Measurements from ENCODE around the gene PDGFB.

PDGFB gene

GRCh38 chr22:39240831-39241793 is 3.7 kb downstream of the PDGFB start:
- peak in 4 of 56 donors; percentile 11 to 40 (median 24) for DNase-seq

GRCh38 chr22:39239561-39240423 is 5.0 kb downstream of the PDGFB start:
- DNase-seq: no peak

- no peak for DNase-seq
Observed at GRCh38 chr22:39238966-39239505, 5.7 kb downstream of the PDGFB start.

DNA sequence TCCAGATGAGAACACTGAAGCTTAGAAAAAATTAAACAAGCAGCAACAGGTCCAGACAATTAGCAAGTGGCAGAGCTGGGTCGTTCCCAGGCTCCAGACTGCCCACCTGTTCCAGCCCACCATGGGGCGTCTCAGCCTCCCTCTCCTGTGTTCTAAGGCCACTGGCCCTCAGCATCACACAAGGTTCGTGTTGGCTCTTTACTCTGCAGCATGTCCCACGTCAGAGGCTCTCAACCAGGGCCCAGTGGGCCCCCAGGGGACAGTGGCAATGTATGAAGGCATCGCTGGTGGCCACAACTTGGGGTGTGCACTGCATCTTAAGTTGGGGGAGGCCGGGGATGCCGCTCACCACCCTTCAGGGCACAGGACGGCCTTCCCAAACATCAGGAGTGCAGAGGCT is 6.2 kb downstream of the PDGFB start:
- DNase-seq: no peak

GRCh38 chr22:39238101-39238466 is 6.7 kb downstream of the PDGFB start:
- no peak for DNase-seq

- peak in 3 of 56 donors; percentile 19 to 46 (median 36) for DNase-seq
Observed at GRCh38 chr22:39237318-39238100, 7.3 kb downstream of the PDGFB start.

- DNase-seq: no peak
Observed at GRCh38 chr22:39236321-39237317, 8.2 kb downstream of the PDGFB start.

DNA sequence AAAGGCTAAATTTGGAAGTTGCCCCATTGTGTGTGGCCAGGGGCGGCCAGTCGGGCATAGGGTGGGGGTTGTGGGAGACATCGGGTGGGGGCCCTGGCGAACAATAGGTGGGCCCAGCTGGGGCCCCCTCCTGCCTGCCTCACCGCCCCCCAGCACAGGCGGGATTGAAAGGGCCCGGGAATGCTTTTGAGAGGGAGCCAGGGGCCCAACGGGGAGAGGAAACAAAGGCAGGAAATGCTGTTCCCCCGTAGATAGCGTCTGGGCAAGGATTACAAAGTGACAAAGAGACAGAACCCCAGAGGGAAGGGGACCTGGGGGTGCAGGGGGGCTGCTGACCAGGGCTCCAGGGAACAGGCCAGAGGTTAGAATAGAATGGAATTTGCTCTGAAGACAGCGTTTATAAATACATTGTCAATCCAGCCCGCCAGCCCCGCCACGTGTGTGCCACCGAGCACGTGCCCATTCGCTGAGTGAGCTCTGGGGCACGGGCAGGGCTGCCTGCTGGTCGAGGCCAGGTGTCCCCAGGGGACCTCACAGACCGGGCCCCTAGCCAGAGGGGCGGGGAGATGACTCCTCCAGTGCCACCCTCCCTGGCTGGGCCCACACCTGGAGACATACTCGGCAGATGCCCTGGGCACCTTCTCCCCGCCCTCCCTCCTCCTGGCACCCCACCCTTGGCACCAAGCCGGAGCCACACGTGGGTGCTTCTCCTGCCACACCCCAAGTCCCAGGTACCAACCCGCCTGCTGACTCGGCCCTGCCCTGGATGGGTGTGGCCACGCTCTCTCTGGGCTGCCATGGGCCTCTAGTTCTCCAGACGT is 9.7 kb downstream of the PDGFB start:
- DNase-seq: no peak

- peak in 1 of 56 donors; percentile 10 for DNase-seq
Observed at GRCh38 chr22:39234472-39234787, 10.4 kb downstream of the PDGFB start.

DNA sequence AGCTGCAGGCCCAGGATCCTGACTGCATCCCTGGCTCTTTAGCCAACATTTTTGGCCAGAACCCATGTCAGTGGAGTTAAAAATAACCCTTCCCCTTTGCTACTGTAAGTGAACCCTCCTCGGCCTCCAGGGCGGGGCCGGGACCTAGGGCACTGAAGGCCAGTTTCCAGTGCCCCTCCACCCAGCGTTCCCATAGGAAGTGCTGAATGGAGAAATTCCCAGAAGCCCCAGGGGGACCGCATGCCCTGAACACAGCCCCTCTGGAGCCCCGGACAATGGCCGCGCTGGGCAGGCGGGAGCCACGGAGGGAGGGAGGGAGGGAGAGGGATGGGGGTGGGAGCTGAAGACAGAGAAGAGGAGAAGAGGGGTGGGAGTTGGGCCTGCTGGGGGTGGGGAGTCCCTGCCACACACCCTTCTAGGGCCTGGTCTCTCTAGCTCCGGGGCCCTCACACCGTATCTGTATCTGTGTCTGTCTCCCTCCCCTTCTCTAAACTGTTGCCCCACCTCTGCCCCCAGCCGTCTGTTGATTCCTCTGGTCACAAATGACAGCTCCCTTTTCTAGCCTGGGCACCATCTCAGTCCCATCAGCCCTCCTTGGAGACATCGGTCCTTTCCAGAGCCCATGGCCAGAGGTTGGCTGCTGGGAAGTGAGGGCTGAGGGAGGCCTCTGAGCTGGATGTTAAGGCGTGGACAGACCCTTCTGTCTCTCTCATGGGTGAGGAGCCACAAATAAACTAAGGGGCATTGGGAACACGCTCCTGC is 10.9 kb downstream of the PDGFB start:
- no peak for DNase-seq

DNA sequence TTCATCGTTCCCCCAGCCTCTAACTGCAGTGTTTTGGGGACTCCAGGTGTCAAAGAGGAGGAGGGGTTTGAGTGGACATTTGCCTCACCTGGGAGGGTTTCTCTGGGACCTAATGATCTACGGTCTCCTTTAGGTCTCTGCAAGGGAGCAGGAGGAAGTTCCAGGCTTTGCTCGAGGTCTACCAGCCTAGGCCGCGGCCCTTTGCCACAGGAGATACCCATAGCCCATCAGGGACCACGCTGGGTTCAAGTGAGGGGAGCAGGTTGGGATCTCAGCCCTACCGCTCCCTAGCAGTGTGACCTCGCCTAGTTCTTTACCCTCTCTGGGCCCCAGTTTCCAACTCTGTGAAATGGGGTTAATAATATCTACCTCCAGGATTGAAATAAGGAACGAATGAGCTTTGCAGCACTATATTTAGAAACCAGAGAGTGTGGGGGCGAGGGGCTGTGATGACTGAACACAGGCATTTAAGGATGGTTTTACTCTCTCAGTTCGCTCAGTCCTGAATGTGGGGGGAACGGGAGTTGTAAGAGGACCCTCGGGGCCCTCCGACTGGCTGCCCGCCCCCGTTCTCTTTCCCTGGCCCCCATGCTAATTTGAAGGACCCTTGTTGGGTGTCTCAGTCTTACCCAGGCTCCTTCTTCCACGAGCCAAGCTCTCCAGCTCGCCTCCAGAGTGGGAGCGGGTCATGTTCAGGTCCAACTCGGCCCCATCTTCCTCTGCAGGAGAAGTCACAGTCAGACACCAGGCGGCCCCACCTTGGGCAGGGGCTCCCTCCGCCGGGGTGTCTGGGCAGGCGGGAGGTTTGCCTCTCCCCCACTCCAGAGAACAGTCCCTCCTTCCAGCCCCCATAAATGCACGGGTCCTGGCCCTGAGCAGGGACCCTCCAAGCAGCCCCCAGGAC is 11.7 kb downstream of the PDGFB start:
- DNase-seq: no peak

DNA sequence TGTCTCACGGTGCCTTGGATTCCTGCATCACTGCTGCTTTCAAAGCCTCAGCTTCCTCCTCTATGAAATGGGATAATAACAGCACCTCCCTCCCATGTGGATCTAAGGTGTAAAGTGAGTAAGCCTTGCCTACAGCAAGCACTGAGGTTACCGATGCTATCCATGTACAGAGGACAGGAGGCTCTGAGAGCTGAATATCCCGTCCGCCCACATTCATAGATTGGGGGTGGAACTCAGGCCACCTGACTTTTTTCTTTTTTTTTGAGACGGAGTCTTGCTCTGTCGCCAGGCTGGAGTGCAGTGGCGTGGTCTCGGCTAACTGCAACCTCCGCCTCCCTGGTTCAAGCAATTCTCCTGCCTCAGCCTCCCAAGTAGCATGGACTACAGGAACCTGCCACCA is 12.5 kb downstream of the PDGFB start:
- no peak for DNase-seq

DNA sequence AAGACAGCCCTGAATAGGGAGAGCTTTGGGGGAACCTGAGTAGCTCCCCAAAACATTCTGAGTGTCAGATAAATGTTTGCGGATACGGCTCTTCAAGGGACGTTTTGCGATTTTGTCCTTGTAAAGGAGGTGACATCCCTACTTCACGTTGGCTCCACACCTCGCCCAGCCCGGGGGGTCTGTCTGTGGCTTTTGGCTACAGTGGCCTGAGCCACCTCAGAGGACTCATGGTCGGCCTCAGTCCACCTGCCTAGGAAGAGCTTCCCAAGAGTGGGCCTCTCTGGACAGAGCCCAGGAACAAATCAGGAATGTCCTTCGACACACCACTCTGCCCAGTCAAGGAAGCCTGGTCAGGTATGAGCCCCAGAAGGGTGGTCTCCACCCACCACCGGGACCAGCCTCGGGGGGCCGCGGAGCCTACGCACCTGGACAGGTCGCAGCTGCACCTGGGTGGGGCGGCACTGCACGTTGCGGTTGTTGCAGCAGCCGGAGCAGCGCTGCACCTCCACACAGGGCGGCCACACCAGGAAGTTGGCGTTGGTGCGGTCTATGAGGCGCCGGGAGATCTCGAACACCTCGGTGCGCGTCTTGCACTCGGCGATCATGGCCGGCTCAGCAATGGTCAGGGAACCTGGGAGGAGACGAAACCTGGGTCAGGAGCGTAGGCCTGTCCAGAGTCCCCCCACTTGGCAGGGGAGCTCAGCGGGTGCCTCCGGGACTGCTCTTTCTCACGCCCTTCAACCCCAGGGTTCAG is 13.4 kb downstream of the PDGFB start:
- no peak for DNase-seq

- no peak for DNase-seq
Observed at GRCh38 chr22:39230261-39231196, 14.3 kb downstream of the PDGFB start.

DNA sequence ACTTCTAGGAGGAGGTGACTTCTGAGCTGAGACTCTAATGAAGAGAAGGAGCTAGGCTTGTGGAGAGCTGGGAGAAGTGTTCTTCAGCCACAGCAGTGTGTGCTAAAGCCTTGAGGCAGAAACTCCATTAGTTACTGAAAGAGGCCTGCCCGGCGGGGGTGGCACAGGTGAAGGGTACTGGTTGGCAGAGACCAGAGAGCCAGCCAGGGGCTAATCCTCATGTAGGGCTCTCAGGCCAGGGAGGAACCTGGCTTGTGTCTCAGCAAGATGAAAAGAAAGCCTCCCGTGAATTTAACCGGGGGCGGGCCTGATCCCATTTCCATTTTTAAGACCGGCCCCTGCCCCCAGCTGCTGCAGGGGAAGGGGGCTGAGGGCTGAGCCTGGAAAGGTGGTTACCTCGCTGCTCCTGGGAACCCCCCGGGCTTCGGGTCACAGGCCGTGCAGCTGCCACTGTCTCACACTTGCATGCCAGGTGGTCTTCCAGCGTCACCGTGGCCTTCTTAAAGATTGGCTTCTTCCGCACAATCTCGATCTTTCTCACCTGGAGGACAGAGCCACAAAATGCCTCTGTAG is 15.0 kb downstream of the PDGFB start:
- DNase-seq: no peak

Measured in amygdala (tissue), 56 donors.